ENCODE data around the gene NUDT12.
A peak's percentile ranks its signal among the peaks of the same experiment; 100 is the strongest.

The NUDT12 gene

DNA sequence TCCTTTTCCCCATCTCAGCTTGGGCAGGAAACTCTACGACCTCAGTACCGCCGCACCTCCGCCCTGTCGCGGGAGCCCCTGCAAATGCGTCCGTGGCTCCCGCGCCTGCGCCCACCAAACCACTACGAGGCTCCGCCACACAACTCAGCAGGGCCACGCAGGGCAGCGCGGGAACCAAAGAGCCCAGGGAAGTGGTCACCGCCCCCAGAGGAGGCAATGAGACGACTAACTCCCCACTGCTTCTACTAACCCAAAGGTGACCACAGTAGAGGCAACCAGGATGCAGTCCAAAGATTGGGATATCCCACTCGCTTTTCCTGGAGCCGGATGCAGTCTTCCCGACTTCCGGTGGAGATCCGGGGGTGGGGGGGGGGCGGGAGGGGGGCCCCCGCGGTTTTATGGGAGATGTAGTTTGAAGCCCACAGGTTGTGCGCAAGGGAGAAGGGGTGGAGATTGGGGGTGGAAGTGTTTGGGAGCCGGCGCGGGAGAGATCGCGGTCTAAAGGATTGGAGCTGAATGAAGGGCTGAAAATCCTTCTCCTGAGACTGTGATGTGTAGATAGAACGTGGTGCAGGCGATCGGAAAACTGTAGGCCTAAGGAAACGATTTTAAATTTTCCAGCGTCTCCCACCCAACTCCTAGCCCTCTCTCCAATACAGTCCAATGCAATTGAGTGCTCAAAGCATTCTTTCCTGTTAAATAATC is at the start of gene NUDT12:
NUDT12 (minus strand) TSS at position 337 of the 705 bp plus-strand sequence. CDS start 2,541 bp downstream, outside the sequence.
- peak; percentile 32 for DNase-seq

DNA sequence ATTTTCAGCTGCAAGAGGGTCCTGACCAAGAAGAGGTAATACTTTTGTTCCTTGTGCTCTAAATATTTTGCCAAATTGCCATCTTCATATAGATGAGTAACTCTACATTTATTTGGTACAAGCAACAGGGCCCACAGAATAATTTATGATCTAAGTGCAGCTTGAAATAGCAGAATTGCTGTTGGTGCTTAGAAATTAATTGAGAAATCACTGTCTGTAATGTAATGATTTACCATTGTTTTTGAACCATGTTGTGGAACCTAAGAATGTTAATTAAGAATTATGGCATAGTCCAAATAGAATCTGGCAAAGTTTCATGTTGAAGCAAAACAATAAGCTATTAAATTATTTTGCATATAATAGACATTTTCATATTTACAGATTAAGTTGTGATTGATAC is 44.8 kb upstream of the NUDT12 start:
- DNase-seq = no peak

DNA sequence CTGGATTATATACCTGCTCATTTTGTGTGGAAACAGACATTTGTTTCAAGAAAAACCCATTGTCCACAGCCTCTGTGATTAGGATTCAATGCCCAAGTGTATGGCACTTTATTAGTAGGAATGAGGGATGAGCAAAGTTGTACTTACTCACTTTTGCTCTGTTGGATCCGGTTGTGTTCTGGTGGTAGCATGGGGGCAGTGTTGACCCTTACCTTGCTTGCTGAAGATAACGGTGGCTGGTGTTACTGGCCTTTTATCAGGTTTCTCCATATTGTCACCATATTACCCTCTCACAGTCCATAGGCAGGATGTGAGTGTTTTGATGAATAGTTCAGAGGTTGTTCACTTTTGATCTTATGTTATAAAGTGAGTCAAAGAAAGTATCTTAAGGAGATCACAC is 42.7 kb upstream of the NUDT12 start:
- DNase-seq = no peak

DNA sequence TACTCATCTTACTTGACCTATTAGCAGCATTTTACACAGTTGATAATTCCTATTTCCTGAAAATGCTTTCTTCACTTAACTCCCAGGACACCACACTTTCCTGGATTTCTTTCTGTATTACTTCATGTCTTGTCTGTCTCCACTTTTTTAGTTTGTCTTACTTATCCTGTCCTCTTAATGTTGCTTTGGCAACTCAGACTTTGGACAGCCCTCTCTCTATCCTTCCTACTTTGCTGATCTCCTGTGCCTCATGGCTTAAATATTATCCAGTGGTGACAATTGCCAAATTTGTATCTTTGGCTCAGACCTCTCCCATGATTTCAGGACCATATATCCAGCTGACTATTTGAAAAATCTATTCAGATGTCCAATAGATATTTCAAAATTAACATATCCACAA is 39.8 kb upstream of the NUDT12 start:
- no peak for DNase-seq

DNA sequence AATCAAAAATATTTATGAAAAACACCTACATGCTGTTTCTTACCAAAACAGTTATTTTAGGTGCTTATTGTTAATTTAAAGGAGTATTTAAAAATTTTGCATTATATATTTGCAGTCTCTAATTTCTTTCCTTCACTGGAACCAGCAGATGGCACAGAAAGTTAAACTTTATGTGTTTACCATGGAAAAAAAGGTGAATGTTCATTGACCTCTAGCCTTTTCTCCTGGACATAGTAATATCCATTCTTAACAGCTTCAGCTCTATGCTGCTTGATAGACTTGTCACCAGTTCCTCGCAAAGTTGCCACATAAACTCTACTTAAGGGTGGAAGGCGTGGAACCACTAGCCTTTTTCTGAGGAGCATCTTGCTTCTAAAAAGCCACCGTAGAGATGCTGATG is 38.7 kb upstream of the NUDT12 start:
- no peak for DNase-seq

DNA sequence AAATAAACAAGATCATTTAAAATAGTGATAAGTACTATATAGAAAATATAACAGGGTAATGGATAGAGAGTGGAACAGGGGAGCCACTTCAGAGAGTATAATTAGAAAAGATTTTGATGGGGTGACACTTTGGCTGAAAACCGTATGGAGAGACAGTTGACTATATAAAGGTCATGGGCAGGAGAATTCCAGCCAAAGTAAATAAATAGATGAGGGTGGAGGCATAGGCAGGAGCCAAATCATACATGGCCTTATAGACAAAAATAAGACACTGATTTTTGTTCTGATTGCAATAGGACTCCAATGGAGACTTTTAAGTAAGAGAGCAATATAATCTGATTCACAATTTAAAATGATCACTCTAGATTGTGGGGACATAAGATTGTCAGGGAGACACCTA is 37.5 kb upstream of the NUDT12 start:
- DNase-seq = no peak

DNA sequence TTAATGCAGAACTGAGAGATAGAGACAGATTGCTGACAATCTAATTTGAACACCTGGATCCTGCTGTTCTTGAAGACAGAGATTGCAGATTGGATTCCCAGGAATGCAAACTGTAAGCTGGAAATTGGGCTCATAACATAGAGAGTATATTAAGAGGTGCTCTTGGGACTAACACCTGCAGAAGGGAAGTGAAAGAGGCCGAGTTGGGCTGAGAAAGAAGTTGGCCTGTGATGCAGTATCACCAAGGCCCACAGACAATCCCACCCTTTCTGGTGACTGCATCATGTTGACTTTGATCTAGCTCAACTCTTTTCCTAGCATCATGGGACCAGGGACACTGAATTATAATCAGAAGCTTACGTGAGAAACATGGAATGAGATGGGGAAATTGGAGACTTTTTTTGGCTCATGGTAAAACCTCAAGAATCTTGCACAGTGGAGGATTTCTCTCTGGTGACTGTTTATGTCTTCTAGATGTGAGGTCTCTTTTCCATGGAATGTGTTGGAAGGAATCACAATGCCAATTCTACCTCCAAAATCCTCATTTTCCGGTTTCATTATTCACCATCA is 36.5 kb upstream of the NUDT12 start:
- no peak for DNase-seq

DNA sequence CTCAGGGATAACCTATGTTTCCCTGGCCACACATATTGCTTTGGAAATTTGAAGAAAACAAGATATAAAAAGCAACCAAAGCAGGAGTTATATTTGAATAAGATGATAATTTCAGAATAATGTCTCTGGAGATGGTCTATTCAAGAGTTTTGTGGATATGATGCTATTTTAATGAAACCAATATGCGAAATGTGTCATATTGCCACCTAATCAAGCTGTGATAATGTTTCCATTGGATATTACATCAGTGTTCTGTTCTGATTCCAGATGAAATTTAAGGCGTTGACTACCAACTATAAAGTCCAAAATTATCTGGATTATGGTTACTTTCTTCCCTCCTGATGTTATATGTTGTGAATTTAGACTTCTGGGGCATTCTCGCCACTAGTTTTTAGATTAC is 27.6 kb upstream of the NUDT12 start:
- no peak for DNase-seq

DNA sequence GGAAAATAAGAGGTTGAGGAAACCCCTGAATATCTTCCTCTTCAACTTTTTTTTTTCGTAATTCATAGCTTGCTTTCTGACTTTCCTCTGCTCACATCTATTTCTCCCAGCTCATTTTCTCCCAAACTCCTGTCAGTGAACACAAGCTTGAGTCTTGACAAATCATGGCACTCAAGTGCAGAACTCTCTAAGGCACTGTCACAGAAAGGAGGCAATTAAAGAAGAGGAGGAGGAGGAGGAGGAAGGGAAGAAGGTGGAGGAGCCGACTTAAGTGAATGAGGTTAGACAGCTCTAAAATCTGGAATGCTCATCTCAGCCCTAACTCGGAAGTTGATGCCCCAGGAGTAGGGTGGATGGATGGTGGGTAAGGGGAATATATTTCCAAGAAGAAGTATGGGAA is 27.2 kb upstream of the NUDT12 start:
- no peak for DNase-seq

DNA sequence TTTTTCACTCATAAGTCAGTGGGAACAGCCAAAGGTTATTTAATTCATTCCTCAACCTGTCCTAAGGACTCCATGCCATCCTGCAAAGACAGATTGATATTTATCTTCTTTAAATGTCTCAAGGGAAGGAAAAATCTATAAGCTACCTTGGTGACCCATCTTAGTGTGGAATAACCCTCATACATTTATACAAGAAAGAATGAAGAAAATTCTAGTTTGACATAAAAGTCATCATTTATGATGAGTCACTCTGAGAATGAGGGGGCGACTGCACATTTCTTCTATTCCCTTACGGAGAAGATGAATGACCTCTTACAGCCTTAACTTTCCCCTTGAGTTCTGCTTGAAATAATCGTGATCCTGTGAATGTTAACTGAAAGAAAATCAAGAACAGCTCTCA is 26.8 kb upstream of the NUDT12 start:
- DNase-seq = no peak

DNA sequence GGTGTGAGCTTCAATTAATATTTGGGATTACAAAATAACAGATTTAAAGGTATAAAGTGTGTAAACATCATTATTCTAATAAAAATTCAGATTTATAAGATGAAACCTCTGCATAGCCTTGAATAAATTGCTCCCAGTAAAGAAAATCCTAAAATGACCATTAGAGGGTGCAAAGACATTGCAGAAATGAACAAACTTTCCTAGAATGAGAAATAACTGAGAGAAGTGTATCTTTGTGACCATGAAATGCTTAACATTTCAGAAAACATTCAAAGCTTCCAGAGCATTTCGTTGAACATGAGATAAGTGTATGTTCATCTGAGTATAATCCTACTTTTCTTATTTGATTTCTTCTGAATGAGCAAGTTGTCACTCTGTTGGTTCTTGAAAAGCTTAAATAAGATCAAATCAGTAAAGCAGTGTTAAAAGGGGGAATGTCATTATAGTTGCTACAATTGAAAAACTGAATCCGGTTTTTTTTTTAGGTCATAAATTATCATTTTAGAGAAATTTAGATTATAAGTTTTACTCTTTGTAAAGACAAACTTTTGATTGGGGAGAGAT is 24.7 kb upstream of the NUDT12 start:
- DNase-seq = no peak

DNA sequence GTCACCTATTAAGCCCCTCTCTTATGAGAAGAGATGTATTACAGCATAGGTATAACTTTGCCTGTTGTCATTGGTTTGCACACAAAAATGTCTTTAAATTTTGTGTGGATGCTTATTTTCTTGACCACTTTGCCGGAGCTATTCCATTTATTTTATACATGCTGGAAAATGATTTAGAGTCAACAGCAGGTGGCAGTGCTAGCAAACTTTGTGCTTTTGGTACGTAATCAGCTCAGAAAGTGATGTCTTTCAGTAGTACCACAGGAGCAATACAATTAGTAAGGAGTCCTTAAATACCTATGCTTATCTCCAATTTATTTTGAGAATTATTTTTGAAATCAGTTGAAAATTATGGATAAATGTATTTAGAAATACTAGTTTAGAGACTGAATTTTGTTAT is 19.8 kb upstream of the NUDT12 start:
- DNase-seq = no peak

DNA sequence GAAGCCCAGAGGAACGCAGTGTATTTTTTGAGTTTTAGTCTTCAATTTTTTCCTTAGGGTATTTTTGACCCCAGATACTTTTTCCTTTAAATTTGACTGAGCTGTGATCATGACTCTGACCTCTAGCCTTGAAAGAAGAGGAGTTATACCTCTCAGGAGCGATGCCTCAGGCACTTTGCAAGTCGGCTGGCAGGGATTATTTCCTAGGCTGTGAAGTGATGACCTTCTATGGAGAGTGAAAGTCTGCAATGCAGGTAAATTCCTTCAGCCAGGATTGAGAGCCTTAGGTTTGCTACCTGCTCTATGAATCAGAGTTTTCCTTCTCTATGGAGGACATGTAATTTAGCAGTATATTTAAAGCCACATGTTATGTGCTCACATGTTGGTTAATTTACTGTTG is 10.8 kb upstream of the NUDT12 start:
- DNase-seq = no peak

DNA sequence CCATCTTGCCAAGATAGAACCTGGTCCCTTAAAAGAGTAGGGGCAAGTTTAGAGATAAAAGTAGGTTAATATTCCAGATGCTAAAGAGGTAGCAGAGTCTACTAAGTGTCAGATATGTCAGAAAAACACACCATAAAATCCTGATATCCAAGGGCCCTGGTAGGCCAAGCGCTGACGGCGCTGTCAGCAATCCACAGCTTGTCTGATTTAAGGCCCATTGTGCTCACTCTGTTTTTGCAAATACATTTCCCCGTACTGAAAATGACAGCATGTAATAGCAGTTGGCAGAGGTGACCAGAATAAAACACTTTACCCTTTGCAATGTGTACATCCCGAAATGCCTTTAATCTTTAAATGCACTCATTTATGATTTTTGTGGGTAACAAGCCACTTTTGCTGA is 9.9 kb upstream of the NUDT12 start:
- no peak for DNase-seq

DNA sequence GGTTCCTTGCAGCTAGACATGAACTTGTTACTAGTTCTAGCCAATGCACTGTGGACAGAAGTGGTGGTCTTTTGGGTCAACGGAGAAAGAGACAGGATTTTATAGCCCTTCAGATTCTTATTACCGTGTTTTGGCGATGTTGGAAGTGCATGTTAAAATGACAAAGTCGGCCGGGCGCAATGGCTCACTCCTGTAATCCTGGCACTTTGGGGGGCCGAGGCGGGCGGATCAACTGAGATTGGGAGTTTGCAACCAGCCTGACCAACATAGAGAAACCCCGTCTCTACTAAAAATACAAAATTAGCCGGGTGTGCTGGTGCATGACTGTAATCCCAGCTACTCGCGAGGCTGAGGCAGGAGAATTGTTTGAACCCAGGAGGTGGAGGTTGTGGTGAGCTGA is 9.1 kb upstream of the NUDT12 start:
- no peak for DNase-seq

DNA sequence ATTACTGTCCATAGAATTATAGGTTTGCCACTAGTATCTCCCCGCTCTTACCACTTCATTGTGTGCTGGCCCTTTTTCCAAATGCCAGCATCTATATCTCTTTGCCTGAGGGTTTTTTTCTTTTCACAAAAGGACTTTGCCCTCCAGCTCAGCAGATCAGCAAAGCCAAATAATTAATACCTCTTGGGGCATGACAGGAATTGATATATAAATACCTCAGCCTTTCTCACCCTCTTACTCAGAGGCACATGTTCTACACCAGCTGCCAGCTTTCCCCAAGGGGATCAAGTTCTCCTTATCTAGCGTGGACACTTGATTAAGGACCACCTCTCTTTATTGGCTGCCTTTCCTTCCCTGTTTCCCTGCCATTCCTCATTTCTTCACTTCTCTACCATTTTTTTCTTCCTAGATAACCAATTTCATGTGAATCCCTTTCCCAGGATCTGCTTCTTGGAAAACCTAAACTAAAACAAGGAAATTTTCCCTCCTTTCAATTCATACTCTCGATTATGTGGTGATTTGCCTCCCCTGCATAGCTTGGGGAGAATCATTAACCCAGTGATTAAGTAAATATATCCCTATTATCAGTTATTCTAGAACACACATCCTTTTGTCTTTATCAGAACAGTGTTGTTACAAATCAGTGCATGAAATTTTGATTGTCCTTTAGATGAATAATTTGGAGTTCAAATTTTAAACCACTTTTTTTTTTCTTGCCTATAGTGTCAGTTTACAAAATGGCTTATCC is 6.9 kb upstream of the NUDT12 start:
- DNase-seq = no peak

DNA sequence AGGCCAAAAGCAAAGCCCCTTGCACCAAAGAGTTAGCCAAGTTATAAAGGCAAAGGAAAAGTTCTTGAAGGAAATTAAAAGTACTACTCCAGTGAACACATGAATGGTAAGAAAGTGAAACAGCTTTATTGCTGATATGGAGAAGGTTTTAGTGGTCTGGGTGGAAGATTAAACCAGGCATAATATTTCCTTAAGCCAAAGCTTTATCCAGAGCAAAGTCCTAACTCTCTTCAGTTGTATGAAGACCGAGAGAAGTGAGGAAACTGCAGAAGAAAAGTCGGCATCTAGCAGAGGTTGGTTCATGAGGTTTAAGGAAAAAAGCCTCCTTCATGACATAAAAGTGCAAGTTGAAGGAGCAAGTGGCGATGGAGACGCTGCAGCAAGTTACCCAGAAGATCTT is 3.1 kb upstream of the NUDT12 start:
- DNase-seq = no peak

DNA sequence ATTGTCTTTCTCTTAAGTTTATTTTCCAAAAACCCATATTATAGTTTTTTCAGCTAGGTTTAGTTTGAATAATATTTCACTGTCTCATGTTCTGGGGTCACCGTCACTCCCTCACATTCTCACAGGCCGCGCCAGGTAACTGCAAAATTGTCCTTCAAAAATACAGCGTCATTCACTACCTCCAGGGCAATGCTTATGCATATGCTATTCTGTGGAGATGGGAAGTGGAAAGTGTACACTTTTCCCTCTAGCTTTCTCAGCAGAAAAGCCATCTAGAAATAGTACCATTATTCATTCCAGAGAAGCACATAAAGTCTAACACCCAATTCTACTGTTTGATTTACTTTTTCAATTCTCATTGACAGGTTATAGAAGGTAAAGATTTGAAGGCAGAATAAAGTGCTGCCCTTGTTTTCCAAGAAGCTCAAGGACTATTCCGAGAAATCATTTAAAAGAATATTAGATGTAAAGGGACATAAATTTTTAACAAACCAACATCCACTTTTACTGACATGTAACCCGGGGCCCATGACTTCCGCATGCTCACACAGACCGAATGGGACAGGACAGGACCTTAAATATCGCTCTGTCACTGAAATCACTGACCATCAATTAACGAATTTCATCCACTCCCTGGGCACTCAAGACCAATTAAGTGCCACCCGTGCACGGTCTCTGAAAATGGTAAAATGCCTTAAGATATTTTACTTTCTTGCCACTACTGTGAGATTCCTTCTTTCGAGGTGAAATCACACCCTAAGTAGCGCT is 720 bp downstream of the NUDT12 start:
- no peak for DNase-seq

DNA sequence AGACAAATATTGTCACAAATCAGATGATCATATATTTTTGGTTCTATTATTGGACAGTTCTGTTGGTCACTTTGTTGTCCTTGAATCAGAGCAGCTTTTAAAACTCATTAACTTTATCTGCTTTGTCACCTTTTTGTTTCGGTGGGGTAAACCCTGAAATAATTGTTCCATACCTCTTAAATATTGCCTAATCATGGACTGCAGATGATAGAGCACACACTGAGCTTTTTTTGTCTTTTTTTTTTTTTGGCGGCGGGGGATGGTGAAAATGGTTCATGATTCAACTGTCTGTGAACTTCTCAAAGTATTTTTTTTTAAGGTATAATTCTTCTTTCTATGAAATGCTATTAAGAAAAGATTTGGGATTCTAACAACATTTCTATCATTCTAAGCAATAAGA is 1.8 kb downstream of the NUDT12 start:
- DNase-seq = no peak

DNA sequence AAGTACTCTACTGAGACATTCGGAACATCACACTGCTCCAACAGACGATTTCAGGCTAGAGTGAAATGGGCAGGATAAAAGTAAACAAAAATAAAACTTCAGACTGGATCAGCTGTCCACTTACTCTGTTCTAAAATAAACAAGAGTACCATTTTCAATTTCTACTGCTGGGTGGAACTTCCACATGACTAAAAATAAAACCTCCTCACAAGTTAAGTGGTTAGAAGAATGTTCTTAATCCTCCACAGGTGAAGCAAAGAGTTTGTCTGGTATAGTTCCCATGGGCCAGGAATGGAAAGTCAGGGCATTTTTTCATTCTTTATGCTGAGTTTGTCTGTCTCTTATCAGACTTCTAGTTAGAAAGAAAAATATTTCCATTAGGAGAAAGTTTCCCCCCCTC is 15.7 kb downstream of the NUDT12 start:
- no peak for DNase-seq

DNA sequence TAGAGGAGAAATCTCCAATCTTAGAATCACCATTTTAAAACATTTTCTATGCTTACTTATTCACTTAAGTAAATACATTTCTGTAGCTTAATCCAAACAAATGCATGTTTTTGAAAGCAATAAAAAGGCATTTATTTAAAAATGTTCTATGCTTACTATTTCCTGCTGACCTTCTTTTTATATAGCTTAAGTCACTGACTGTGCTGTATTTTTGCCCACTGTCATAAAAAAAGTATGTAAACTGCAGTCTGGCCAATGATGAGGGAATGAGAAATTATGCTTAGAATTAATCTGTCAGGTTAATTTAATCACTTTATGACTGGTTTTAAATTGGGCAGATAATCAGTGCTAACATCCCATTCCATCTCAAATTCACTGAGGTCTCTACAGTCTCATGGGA is 20.1 kb downstream of the NUDT12 start:
- DNase-seq = no peak

DNA sequence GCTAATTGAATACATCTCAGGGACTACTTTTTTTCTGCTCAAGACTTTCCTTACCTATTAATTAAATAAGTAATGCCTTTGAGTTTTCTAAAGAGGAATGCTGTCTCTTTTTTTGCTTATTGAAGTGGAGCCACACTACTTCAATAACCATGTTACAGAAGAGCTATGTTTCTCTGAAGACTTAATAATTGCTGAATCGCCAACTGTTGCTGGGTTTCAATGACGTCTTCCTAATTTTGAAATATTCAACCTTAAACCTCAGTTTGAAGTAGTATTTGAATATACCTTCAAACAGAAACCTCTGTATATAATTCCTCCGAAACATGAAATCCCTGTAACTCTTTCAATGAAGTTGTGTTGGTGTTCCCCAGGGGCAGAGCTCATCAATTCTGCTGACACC is 21.0 kb downstream of the NUDT12 start:
- no peak for DNase-seq

DNA sequence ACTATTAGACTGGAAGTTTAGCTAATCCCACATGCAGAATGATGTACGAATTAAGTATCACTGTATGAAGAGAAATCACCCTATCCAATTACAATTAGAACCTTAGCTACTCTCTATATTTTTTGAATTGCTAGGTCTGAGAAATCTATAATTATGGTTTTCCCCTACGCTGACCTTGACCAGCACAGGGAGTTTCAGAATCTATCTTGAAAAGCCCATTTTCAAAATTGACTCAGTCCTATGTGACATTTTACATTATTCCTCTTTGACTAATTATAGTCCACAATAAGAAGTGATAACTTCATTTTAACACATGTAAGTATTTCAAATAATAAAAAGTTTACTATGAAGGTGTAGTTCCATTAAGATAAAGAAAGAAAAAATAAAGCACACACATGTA is 21.5 kb downstream of the NUDT12 start:
- no peak for DNase-seq

Measured in T1000 (cell line).